ENCODE measurements around the gene ABL2. TPM values are rescaled to one million over a fixed set of nuclear protein-coding genes. Genes with fewer than 3 reads are reported as not detected.

The ABL2 gene
- total and polyA plus RNA-seq, 9 of the 15 experiments (the other 6 are each of a cell fraction or from before 2014, with no cell fraction given) = 1.4 to 15.0 (median 8.6) TPM

DNA sequence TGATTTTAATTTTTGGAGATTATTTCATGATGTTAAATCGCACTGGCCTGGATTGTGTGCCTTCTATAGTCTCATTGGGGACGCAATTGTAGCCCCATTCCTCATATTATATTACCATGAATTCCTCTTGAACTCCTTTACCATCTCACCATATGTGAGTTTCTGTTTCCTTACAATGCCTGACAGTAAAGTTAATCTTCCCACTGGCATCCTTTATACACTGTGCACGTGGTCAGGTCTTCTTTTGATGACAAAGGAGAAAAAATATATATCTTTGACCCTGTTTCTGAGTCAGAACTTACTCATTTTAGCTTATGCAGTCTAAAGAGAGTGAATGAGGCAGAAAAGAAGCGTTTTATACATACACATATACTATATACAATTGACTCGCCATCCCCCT is 774 bp upstream of the ABL2 start:
- WGBS (ENCODE audit: insufficient coverage, low coverage, missing lambda C conversion rate) = 25% methylated on average over 5 of the region's 5 CpGs
- Histone ChIP-seq H3K4me2 (ENCODE audit: insufficient read depth, low read length) (peak overlapping the region; percentile 97), H2AFZ (ENCODE audit: low read depth, low read length) (peak overlapping the region; percentile 99), H3K9me3 (replicated peaks; ENCODE audit: control insufficient read depth, insufficient read depth, low read depth, low read length) (no peaks in the 10 kb centered on the region), H3K27ac (ENCODE audit: extremely low read depth, low read depth, low read length) (peak overlapping the region; percentile 78; the same call in 1 of the 3 replicates), H4K20me1 (replicated peaks; ENCODE audit: control insufficient read depth, insufficient read depth, low read length) (no peaks in the 10 kb centered on the region), H3K27me3 (ENCODE audit: control insufficient read depth in 2 of 2, insufficient read depth in 2 of 2, low read length in 2 of 2) (no peaks in the 10 kb centered on the region), H3K36me3 (ENCODE audit: control insufficient read depth, insufficient read depth, low read length) (peaks cover 7% of the 10 kb centered on the region), H3K9ac (ENCODE audit: insufficient read depth in 1 of 2, low read depth in 2 of 2, low read length in 2 of 2) (peak overlapping the region in 1 of 2 experiments; percentile 75; a peak in 2 of 4 replicates), H3K4me1 (replicated peaks in 1 of 2; ENCODE audit: control insufficient read depth in 2 of 2, insufficient read depth in 2 of 2, low read length in 2 of 2) (peaks cover 11 to 16% of the 10 kb centered on the region in 2 experiments; a peak in 4 of 5 replicates), H3K4me3 (peak overlapping the region; percentile 98), H3K79me2 (ENCODE audit: control insufficient read depth, insufficient read depth, low read length) (peaks cover 38% of the 10 kb centered on the region), H3K9me1 (ENCODE audit: control insufficient read depth, insufficient read depth, low read length) (no peaks in the 10 kb centered on the region)
- no peak for ATAC-seq
- POLR2A ChIA-PET = interaction anchor here (0.7 to 1.3 kb wide), 3 partner anchors 11 to 362 kb away, joined by 3 to 4 read pairs (median 3); partner anchors contain the start of gene SOAT1
- in situ Hi-C loops (cut with MboI) (no loop called here), intact Hi-C loops (cut with micrococcal nuclease) (no loop called here)
- no TSS peak for BruUV-seq (replicated peaks)
- DNase-seq (ENCODE audit: extremely low read depth in 1 of 4, low spot score in 3 of 4) = peak in 2 of 4 experiments; percentile 21 to 24
- FAIRE-seq = no peak
- CTCF ChIA-PET (ENCODE audit: low intra/inter-chr PET ratio) = no interaction called here
- TF ChIP-seq ZNF316 (IDR thresholded peaks at IDR 0.05) = no peak; the same call in 1 of the 2 replicates
- TF ChIP-seq RFX7 (CRISPR knock-in tag; IDR thresholded peaks at IDR 0.05) = no peak
- TF ChIP-seq BHLHE40 (IDR thresholded peaks at IDR 0.05; ENCODE audit: low read length) = 0 out of 2 replicates have a peak, but pooled peaks have one; percentile 19
- TF ChIP-seq SP2 (IDR thresholded peaks at IDR 0.05; ENCODE audit: extremely low read depth, low read depth, low read length, poor library complexity, severe bottlenecking) = no peak
- TF ChIP-seq TGIF2 (CRISPR knock-in tag; IDR thresholded peaks at IDR 0.05) = no peak
- TF ChIP-seq, protein P1, sequence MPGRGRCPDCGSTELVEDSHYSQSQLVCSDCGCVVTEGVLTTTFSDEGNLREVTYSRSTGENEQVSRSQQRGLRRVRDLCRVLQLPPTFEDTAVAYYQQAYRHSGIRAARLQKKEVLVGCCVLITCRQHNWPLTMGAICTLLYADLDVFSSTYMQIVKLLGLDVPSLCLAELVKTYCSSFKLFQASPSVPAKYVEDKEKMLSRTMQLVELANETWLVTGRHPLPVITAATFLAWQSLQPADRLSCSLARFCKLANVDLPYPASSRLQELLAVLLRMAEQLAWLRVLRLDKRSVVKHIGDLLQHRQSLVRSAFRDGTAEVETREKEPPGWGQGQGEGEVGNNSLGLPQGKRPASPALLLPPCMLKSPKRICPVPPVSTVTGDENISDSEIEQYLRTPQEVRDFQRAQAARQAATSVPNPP (IDR thresholded peaks at IDR 0.05; ENCODE audit: borderline replicate concordance, insufficient read depth, insufficient read length) = no peak
- TF ChIP-seq FOXJ2 (tag; IDR thresholded peaks at IDR 0.05) = no peak
- TF ChIP-seq TOE1 (IDR thresholded peaks at IDR 0.05; ENCODE audit: borderline replicate concordance) = 0 out of 2 replicates have a peak, but pooled peaks have one; percentile 1
- no peak for TF ChIP-seq TOE1 (CRISPR knock-in tag; IDR thresholded peaks at IDR 0.05; ENCODE audit: borderline replicate concordance, low read depth)
- TF ChIP-seq, protein P2, sequence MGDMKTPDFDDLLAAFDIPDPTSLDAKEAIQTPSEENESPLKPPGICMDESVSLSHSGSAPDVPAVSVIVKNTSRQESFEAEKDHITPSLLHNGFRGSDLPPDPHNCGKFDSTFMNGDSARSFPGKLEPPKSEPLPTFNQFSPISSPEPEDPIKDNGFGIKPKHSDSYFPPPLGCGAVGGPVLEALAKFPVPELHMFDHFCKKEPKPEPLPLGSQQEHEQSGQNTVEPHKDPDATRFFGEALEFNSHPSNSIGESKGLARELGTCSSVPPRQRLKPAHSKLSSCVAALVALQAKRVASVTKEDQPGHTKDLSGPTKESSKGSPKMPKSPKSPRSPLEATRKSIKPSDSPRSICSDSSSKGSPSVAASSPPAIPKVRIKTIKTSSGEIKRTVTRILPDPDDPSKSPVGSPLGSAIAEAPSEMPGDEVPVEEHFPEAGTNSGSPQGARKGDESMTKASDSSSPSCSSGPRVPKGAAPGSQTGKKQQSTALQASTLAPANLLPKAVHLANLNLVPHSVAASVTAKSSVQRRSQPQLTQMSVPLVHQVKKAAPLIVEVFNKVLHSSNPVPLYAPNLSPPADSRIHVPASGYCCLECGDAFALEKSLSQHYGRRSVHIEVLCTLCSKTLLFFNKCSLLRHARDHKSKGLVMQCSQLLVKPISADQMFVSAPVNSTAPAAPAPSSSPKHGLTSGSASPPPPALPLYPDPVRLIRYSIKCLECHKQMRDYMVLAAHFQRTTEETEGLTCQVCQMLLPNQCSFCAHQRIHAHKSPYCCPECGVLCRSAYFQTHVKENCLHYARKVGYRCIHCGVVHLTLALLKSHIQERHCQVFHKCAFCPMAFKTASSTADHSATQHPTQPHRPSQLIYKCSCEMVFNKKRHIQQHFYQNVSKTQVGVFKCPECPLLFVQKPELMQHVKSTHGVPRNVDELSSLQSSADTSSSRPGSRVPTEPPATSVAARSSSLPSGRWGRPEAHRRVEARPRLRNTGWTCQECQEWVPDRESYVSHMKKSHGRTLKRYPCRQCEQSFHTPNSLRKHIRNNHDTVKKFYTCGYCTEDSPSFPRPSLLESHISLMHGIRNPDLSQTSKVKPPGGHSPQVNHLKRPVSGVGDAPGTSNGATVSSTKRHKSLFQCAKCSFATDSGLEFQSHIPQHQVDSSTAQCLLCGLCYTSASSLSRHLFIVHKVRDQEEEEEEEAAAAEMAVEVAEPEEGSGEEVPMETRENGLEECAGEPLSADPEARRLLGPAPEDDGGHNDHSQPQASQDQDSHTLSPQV (IDR thresholded peaks at IDR 0.05) = 0 out of 2 replicates have a peak, but pooled peaks have one; percentile 39
- no peak for TF ChIP-seq TCF3 (CRISPR knock-in tag; IDR thresholded peaks at IDR 0.05)
- no peak for TF ChIP-seq PRMT5 (CRISPR knock-in tag; IDR thresholded peaks at IDR 0.05)
- no peak for TF ChIP-seq MYNN (IDR thresholded peaks at IDR 0.05)
- TF ChIP-seq MYNN (CRISPR knock-in tag; IDR thresholded peaks at IDR 0.05) = no peak
- no peak for TF ChIP-seq SMAD4 (CRISPR knock-in tag; conservative IDR thresholded peaks at IDR 0.05)
- TF ChIP-seq TBP (optimal IDR thresholded peaks at IDR 0.05; ENCODE audit: low read depth, low read length) = no peak
